ENCODE results near the gene COPS4. TPM values are rescaled to one million over a fixed set of nuclear protein-coding genes. Genes with fewer than 3 reads are reported as not detected.
"Not testable (repeated sequence)": the region's sequence is repeated elsewhere in the genome, so short reads cannot be mapped to it uniquely, and the experiment has no call there.

Gene COPS4
- total RNA-seq, 4 donors from 2014 or later = 67.9 to 151 (median 91.9) TPM

DNA sequence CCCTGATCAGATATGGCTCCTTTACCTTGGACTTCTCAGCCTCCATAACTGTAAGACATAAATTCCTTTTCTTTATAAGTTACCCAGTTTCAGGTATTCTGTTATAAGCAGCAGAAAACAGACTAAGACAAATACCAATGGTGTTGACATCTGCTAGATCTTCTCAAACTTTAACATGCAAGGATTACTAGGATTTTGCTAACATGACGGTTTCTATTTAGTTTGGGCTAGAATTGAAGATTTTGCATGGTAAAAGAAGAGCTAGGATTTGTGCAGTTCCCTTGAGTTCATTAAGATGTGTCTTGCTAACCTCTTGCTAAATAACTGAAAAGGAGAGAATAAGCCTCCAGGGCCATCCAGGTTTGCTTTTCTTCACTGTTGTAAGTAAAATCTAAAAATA, 5.3 kb upstream of the COPS4 start:
- no peak for ATAC-seq
- TF ChIP-seq, protein P1, sequence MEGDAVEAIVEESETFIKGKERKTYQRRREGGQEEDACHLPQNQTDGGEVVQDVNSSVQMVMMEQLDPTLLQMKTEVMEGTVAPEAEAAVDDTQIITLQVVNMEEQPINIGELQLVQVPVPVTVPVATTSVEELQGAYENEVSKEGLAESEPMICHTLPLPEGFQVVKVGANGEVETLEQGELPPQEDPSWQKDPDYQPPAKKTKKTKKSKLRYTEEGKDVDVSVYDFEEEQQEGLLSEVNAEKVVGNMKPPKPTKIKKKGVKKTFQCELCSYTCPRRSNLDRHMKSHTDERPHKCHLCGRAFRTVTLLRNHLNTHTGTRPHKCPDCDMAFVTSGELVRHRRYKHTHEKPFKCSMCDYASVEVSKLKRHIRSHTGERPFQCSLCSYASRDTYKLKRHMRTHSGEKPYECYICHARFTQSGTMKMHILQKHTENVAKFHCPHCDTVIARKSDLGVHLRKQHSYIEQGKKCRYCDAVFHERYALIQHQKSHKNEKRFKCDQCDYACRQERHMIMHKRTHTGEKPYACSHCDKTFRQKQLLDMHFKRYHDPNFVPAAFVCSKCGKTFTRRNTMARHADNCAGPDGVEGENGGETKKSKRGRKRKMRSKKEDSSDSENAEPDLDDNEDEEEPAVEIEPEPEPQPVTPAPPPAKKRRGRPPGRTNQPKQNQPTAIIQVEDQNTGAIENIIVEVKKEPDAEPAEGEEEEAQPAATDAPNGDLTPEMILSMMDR (IDR thresholded peaks at IDR 0.05 in 4 of 5, conservative IDR thresholded peaks at IDR 0.05 in 1 of 5) = no peak
- no peak for TF ChIP-seq POLR2A (IDR thresholded peaks at IDR 0.05)

DNA sequence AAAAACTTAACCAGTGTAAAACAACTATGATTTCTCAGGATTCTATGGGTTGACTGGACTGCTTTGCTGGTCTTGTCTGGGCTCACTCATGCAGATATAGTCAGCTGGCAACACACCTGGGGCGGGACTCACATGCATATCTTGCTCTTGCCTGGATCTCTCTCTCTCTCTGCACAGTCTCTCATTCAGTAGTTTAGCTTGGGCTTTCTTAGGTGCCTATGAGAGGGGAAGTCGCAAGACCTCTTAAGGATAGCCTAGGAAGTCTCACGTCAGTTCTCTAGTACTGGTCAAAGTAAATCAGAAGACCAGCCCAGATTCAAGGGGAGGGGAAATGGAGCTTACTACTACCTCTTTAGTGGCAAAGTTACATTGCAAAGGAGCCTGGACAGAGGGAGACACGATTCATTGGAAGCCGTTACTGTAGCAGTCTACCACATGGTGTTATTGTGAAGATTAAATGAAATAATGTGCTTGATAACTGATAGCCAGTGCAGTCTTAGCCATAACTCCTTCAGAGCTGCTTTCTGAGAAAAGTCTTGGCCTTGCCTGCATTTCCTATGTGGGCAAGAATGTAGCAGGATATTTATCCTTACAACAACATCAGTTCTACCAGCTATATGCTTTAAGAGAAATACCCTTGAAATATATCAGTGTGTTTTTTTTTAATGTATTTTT, 2.1 kb downstream of the COPS4 start:
- intact Hi-C loops (cut with DNase I; ENCODE audit: low total_unique reads) (no loop called here), in situ Hi-C loops (cut with MboI; ENCODE audit: low sequenced_read_pairs in 4 of 4) (loop anchor here (10.0 to 25.0 kb wide), 4 partner anchors 142 to 425 kb away; partner anchors contain the start of genes HELQ (in 2 of the 4), MRPS18C (in 2 of the 4), COQ2 (in 1 of the 4) and SEC31A (in 1 of the 4))
- no peak for TF ChIP-seq POLR2A (IDR thresholded peaks at IDR 0.05)
- TF ChIP-seq, protein P1 (IDR thresholded peaks at IDR 0.05 in 4 of 5, conservative IDR thresholded peaks at IDR 0.05 in 1 of 5) = no peak
- Histone ChIP-seq H3K9me3 (no peaks in the 10 kb centered on the region), H3K36me3 (no peaks in the 10 kb centered on the region), H3K4me3 (no peak overlapping the region), H3K4me1 (peaks cover 26 to 33% of the 10 kb centered on the region in 2 donors), H3K27me3 (no peaks in the 10 kb centered on the region), H3K27ac (peak overlapping the region; percentile 15 to 92 (median 54))
- ATAC-seq (no peak), DNase-seq (no peak)

More for the DNA sequence above, 5.3 kb upstream of the COPS4 start:
- no peaks in the 10 kb centered on the region for H3K36me3 ChIP-seq
- H3K9me3 ChIP-seq = peaks cover 0 to 4% (median 0%) of the 10 kb centered on the region in 3 donors
- H3K4me1 ChIP-seq = no peaks in the 10 kb centered on the region
- H3K4me3 ChIP-seq = no peak overlapping the region
- DNase-seq = no peak
- in situ Hi-C loops (cut with MboI; ENCODE audit: low sequenced_read_pairs in 4 of 4) = loop anchor here (10.0 to 25.0 kb wide), 4 partner anchors 135 to 433 kb away; partner anchors contain the start of genes HELQ (in 2 of the 4), MRPS18C (in 2 of the 4), COQ2 (in 1 of the 4) and SEC31A (in 1 of the 4)
- H3K27ac ChIP-seq = no peak overlapping the region
- intact Hi-C loops (cut with DNase I; ENCODE audit: low total_unique reads) = no loop called here
- no peaks in the 10 kb centered on the region for H3K27me3 ChIP-seq

DNA sequence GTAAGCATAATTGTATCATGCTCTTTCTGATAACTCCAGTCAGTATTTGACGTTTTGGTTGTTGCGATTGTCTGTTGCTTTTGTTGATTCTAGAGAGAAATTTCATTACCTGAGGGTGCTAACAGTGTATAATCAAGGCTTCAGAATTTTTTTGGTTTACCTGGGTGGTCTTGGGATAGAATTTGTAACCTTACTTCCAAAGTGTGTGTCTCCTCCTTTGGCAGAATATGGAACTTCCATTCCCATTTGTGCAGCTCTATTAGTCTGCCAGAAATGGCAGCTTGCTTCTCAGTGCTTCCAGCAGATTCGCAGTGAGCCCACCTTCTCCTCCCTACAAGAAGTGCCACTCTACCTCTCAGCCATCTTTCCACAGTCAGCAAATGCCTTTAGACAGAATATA, 5.3 kb downstream of the COPS4 start:
- Histone ChIP-seq H3K4me3 (no peak overlapping the region), H3K4me1 (peaks cover 31 to 42% of the 10 kb centered on the region in 2 donors), H3K27ac (peak overlapping the region in 1 of 4 donors; percentile 22), H3K27me3 (no peaks in the 10 kb centered on the region), H3K36me3 (no peaks in the 10 kb centered on the region), H3K9me3 (no peaks in the 10 kb centered on the region)
- intact Hi-C loops (cut with DNase I; ENCODE audit: low total_unique reads) = no loop called here
- in situ Hi-C loops (cut with MboI; ENCODE audit: low sequenced_read_pairs in 4 of 4) = loop anchor here in 2 of 4 donors (25.0 kb wide), 1 partner anchor 422 kb away; the partner anchor contains the start of genes HELQ (in 2 of the 2) and MRPS18C (in 2 of the 2)
- ATAC-seq (no peak), DNase-seq (no peak)
- TF ChIP-seq, protein P1 (IDR thresholded peaks at IDR 0.05 in 4 of 5, conservative IDR thresholded peaks at IDR 0.05 in 1 of 5) = no peak
- no peak for TF ChIP-seq POLR2A (IDR thresholded peaks at IDR 0.05)

DNA sequence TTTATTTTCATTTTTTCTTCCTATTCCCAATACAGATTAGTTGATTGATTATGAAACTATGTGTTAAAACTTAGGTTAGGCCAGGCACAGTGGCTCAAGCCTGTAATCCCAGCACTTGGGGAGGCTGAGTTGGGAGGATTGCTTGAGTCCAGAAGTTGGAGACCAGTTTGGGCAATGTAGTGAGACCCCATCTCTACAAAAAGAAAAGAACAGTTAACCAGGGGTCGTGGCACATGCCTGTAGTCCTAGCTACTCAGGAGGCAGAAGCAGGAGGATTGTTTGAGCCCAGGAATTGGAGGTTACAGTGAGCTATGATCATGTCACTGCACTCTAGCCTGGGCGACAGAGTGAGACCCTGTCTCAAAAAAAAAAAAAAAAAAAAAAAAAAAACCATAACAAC, 8.2 kb downstream of the COPS4 start:
- not testable (repeated sequence) for H3K9me3 ChIP-seq, ATAC-seq

DNA sequence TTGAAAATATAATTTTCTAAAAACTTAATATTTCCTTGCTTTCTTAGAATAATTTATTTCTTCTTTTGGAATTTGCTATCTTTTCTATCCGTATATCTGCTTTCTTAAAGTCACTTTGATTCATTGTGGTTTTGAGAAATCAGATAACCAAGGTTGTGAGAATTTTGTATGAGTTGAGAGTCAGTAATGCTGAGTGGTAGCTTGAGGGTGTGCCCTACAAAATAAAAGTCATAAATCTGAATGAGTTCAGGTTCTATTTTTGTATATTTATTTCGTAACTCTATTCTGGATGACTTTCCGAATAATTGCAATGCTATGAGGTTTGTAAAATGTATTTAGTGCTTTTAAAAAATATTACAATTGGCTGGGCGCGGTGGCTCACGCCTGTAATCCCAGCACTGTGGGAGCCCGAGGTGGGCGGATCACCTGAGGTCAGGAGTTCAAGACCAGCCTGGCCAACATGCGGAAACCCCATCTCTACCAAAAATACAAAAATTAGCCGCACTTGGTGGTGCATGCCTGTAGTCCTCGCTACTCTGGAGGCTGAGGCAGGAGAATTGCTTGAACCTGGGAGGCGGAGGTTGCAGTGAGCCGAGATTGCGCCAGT, 8.9 kb downstream of the COPS4 start:
- ATAC-seq = peak; percentile 89 to 96
- H3K4me1 ChIP-seq = peaks cover 5 to 15% of the 10 kb centered on the region in 2 donors
- TF ChIP-seq POLR2A (IDR thresholded peaks at IDR 0.05) = no peak
- TF ChIP-seq, protein P1 (IDR thresholded peaks at IDR 0.05 in 4 of 5, conservative IDR thresholded peaks at IDR 0.05 in 1 of 5) = no peak
- no peaks in the 10 kb centered on the region for H3K27me3 ChIP-seq
- H3K36me3 ChIP-seq = peaks cover 0 to 3% of the 10 kb centered on the region in 2 donors
- no peaks in the 10 kb centered on the region for H3K9me3 ChIP-seq
- peak overlapping the region; percentile 59 to 76 (median 72) for H3K27ac ChIP-seq
- DNase-seq = no peak
- no peak overlapping the region for H3K4me3 ChIP-seq
- intact Hi-C loops (cut with DNase I; ENCODE audit: low total_unique reads) = no loop called here
- in situ Hi-C loops (cut with MboI; ENCODE audit: low sequenced_read_pairs in 4 of 4) = loop anchor here in 2 of 4 donors (25.0 kb wide), 1 partner anchor 418 kb away; the partner anchor contains the start of genes HELQ (in 2 of the 2) and MRPS18C (in 2 of the 2)

More for the DNA sequence above, 8.2 kb downstream of the COPS4 start:
- in situ Hi-C loops (cut with MboI; ENCODE audit: low sequenced_read_pairs in 4 of 4) = loop anchor here in 2 of 4 donors (25.0 kb wide), 1 partner anchor 419 kb away; the partner anchor contains the start of genes HELQ (in 2 of the 2) and MRPS18C (in 2 of the 2)
- Histone ChIP-seq H3K27ac (peak overlapping the region; percentile 59 to 76 (median 72)), H3K4me1 (peaks cover 6 to 17% of the 10 kb centered on the region in 2 donors)
- DNase-seq; H3K4me3 ChIP-seq; H3K27me3 ChIP-seq; H3K36me3 ChIP-seq; intact Hi-C loops (cut with DNase I; ENCODE audit: low total_unique reads): not testable (repeated sequence)
